Measurements from ENCODE around the gene GRIA1.

GRIA1 gene

GRCh38 chr5:153807801-153808200, 317.3 kb downstream of the GRIA1 start:
- no peak for DNase-seq (ENCODE audit: extremely low read depth, low read depth)

DNA sequence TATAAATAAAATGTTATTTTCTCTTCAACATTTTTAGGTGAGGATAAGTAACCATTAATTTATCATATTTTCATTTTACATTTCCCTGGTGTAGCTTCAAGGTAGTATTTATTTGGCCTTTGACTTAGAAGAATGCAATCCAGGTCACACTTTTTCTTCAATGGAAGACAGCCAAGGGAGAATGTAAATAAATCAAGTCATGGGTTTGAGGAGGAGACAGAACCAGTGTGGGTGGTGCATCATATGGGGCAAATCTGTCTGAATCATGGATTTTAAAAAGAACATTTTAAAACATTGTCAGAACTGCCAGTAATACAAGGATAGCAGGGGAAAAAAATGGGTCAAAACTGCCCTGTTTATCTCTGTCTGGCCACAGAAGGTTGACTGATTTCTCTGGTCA, 318.7 kb downstream of the GRIA1 start:
- no peak for TF ChIP-seq CTCF (IDR thresholded peaks at IDR 0.05; ENCODE audit: low read depth, low read length)
- DNase-seq (ENCODE audit: extremely low read depth, low read depth) = no peak

More at GRCh38 chr5:153807801-153808200, 317.3 kb downstream of the GRIA1 start:
- TF ChIP-seq CTCF (IDR thresholded peaks at IDR 0.05; ENCODE audit: low read depth, low read length) = no peak

DNA sequence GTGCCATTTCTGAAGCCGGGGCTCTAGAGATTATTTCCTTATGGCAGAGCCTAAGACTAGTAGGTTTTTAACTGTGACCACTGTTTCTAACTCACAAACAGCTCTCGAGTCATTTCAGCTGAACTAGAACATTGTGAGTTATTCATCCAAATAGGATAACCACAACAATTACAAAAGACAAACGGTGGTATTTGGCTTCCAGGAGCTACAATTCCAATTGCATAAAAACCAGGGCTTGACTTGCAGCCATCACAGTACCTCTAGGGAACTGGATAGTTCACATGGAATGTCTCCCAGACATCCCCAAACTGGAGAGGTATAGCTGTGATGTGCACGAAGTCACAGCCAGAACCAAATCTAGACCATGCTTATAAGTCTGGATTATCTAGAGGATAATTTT, 323.4 kb downstream of the GRIA1 start:
- no peak for DNase-seq (ENCODE audit: extremely low read depth, low read depth)
- TF ChIP-seq CTCF (IDR thresholded peaks at IDR 0.05; ENCODE audit: low read depth, low read length) = no peak

GRCh38 chr5:153816870-153817269, 326.4 kb downstream of the GRIA1 start:
- DNase-seq (ENCODE audit: extremely low read depth, low read depth) = no peak
- TF ChIP-seq CTCF (IDR thresholded peaks at IDR 0.05; ENCODE audit: low read depth, low read length) = no peak

DNA sequence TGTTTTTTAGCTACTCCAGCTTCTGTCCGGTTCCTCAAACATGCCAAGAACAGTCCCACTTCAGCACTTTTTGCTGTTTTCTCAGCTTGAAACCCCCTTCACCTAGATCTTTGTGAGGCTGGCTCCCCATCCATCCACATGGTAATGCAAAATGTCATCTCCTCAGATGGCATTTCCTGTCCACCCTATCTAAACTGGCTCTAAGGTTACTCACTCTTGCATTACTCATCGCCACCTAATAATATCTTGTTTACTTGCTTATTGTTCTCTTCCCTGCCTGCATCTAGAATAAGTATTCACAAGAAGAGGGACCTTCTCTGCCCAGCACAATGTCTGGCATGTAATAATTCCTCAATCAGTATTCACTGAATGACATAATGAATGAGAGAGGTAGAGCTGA, 328.2 kb downstream of the GRIA1 start:
- no peak for DNase-seq (ENCODE audit: extremely low read depth, low read depth)
- no peak for TF ChIP-seq CTCF (IDR thresholded peaks at IDR 0.05; ENCODE audit: low read depth, low read length)

DNA sequence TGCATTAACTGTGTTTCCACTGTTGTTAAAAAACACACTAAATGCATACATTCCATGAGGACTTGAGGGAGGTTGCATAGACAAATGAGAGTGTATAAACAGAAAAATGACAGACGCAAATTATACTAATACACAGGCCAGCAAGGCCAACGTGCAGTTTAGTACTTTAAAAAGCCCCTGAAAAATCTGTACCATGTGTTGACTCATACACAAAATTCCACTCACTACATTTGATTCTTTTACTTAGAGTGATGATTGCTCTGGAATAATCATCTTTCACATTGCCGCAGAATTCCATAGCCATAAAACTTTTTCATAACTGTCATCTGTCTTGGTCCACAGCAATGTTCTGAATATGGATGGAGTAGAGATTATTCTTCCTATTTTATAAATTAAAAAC, 332.6 kb downstream of the GRIA1 start:
- TF ChIP-seq CTCF (IDR thresholded peaks at IDR 0.05; ENCODE audit: low read depth, low read length) = no peak
- DNase-seq (ENCODE audit: extremely low read depth, low read depth) = no peak

DNA sequence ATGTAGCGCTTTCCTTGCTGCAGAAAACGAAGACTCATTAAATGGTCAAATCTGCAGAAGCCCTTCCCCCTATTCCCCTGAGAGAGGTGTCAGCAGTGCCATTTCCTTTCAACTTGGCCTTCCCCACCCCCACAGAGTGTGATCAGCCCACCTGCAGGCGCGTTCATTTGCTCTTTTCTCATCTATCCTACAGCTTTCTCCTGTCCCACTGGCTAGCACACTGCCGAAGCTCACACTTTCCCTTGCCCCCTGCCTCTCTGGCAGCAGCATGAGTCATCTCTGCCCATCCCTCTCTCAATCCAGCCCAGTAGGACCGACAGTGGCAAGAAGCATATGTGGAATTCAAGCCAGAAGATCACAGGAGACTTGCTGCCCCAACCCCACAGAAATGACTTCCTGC, 334.4 kb downstream of the GRIA1 start:
- no peak for TF ChIP-seq CTCF (IDR thresholded peaks at IDR 0.05; ENCODE audit: low read depth, low read length)
- DNase-seq (ENCODE audit: extremely low read depth, low read depth) = no peak
